HG03521 (cell line): ENCODE measurements around the gene LDLRAD1.
"Not testable (repeated sequence)": the region's sequence is repeated elsewhere in the genome, so short reads cannot be mapped to it uniquely, and the experiment has no call there.

Experiments used
- ATAC-seq: cut with Tn5 transposase; IDR thresholded peaks from one replicate; pipeline ENCODE4 v1.9.1; 2021; ENCODE audit warnings: mild to moderate bottlenecking, moderate library complexity; ENCODE audit not compliant: unreplicated experiment

LDLRAD1 gene

DNA sequence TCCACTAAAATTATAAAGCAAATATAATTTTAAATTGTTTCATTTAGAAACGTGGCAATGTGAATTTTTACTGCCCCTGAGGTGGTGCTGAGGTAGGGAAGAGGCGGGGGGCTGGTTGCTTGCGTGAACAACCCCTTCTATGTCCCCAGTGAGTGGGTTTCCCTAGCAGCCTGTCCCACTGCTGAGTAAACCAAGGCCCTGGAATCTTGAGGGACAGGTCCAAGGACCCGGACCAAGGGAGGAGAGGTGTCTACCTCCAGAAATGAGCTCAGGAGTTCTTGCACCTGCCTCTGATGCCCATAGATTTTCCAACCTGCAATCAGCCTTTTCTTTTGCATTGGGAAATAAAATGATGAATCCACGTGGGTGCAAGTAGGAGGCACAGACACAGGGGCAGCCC, 649 bp upstream of the LDLRAD1 start:
- ATAC-seq: no peak

DNA sequence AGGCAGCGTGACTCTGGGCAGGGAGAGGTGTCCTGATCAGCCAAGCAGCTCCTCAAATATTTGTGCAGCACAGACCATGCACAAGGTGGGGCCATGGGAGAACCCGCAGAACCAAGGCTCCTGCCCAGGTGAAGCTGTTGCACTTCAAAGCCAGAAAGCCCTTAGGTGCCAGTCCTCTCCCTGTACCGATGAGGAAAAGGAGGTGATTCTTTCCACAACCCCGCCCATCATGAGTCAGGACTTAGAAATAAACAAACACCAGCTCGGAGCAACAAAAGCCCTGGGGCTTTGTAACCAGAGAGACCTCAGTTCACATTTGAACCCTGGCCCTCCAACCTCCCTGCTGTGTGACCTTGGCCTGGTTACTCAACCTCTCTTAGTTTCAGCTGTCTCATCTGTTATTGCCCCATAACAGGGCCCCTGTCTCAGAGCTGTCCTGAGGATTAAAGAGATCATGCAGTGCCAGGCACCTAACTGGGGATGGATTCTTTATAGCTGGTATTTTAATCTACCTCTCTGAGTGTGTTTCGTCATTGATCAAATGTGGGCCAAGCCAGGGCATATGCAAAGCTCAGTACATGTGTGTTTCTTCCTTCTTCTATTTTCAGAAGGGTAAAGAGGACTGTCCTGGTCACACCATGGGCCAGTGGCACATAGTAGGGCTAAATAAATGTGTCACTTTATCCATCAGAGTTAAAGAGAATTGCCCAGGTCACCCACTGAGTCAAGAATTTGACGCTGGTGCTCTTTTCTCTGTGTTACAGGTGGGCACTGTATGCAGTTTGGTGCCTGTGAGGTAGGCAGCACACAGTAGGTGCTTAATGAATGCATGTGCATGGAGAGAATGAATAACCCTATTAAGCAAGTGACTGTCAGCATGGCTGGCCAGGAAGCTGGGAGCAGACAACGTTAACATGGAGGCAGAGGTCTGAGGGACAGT, 1.4 kb downstream of the LDLRAD1 start:
- no peak for ATAC-seq

DNA sequence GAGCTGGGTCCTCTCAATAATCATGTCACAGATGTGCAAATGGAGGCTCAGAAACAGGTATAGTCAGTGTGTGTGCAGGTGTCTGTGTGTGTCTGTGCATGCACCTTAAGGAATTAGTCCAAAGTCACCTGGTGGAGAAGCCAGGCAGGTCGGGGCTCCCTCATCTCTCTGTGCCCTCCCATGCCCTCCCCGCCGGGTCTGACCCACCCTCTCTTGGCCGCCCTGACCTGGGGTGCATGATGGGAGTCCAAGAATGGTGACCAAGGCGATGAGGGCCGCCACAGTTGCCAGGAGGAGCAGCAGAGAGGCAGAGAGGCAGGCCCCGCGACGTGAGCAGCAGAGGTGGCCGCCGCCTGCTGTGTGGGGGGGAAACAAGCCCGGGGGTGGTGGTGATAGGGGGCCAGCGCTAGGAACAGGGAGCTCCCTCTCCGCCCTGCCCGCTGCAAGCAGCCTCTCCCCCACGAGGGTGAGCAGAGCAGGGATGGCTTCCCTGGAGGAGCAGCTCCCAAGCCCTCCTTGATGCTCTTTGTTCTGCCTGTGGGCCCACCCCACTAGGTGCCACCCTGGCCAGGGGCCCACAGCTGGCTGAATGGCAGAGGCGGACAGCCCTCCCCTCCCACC, 3.9 kb downstream of the LDLRAD1 start:
- no peak for ATAC-seq

DNA sequence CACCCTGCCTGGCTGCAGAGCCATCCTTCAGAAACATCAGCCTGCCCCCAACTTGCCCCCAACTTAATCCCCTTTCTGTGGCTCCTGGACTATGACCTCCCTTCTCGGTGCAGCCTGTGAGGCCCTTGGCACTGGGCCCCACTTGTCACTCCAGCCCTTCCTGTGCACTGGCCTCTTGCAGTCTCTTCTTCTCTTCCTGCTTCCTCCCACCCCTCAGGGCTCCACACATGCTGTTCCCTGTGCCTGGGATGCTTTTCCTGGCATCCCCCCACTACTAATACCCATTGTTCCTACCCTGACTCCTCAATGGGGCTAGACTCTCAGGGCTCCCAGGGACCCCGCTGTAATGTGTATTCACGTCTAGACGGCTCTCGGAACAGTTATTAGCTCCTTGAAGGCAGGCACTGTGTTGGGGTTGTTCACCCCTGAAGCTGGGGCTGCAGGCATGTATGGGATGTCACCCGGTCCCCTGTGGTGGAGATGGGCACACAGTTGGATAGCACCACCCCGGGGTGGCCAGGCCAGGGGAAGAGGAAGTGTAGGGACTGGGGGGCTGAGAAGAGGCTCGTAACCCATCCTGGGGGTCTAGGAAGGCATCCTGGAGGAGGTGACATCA, 4.5 kb downstream of the LDLRAD1 start:
- no peak for ATAC-seq

DNA sequence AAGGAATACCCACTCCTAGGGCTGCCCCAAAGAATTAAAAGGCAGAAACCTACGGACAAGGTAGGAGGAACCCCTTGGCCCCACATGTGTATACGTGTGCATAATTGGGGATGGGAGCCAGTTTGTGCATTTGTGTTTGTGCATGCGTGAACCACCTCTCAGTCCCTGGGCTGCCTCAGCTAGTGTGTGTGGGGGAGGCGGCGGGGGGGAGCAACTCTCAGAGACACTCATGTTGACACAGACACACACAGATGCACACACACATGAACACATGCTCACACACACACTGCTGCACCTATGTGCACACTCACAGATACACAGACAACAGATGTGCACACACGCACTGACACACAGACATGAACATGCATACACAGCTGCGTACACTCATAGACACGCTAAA, 5.1 kb downstream of the LDLRAD1 start:
- no peak for ATAC-seq

DNA sequence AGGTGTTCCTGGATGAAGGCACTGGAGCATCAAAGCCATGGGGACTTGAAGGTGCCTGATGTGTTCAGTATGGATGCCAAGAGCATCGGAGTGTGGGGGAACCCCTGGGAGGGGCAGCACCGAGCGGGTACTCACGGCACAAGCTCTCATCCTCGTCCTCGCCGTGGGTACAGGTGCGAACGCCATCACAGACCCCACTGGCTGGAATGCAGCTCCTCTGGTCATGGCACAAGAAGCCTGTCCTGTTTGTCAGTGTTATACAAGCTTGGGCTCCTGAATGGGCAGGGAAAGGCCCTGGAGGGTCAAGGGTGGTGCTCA, 6.0 kb downstream of the LDLRAD1 start:
- ATAC-seq: no peak

DNA sequence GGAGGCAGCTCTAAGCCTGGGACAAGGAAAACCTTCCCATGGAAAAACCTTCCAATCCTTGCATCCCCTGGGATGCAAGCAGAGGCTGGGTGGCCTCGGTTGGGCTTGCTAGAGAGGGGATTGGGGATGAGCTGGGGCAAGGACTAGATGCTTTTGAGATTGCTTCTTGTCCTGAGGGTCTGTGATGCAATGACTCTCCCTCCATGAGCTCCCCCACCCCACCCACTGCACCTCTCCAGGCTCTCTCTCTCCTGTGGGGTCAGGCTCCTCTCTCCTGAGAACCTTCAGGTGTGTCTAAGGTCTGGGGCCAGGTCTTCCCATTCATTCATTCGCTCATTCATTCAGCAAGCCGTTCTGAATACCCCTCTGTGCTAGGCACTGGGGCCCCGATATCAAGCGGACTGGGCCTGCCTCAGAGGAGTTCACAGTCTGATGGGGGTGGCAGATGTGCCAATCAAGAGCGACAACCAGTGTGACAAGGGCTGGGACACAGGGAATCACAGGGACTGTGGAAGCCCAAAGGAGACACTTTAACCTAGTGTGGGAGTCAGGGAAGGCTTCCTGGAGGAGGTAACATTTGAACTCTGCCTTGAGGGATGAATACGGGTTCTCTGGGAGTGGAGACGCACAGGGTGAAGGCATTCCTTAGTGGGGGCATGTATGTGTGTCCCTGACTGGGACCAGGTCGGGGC, 6.5 kb downstream of the LDLRAD1 start:
- no peak for ATAC-seq

DNA sequence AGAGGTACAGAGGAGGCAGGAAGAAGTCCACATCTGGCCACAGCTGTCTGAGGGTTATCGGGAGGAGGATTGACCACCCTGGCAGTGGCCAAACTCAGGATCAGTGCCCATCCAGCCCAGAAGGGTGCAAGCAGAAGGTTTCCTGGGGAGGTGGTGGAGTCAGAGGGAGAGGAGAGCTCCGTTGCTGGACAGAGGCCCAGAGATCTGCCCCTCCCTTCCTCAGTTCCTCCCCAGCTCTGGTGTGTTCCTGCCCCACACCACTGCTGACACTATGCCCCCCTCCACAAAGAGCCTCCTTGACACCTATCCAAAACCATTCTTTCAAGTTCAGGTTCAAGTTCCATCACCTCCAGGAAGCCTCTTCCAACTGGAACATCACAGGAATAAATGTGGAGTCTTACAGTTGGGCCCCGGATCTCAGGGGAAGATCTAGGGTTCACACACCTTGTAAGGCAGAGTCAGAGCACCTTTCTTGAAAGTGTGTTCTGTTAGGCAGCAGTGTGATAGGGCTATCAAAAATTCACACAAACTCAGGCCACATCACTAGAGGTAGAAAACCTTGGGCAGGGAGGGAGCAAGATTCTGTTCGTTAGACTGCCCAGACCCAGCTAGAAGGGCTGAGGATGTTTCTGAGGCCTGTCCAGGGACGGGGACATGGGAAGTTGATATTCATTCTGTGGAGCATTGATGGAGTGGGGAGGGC, 7.4 kb downstream of the LDLRAD1 start:
- ATAC-seq: no peak

DNA sequence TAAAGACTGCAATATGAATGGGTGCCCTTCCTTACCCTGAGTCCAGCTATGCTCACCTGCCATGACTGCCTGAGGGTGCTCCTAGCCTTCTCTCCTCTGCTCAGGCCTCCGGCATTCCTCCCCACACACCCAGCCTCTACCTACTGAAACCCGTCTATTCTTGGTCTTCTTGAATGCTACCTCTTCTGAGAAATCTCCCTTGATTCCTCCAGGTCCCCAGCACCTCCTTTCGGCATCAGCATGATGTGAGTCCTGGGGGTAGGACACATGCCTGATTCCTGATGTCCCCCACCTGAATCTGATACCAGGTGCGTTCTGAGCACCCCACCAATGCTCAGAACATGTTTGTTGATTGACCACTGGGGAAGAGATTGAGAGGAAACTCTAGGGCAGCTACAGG, 8.6 kb downstream of the LDLRAD1 start:
- no peak for ATAC-seq

DNA sequence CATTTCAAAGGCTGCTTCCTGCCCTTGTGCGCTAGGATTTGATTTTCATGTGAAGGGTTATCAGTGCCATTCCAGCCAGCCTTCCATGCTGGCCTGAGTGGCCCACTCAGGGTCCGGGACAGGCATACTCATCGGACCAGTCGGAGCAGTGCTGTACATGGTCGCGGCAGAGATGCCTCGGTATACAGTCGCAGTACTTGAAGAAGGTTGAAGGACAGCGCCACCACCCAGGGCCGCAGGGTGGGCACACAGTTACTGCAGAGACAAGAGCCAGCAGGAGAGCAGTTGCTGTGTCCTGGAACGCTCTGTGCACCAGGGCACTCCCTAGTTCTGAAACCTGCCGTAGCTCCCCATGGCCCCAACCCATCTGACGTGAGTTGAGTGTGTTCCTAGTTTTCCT, 9.1 kb downstream of the LDLRAD1 start:
- ATAC-seq: no peak

DNA sequence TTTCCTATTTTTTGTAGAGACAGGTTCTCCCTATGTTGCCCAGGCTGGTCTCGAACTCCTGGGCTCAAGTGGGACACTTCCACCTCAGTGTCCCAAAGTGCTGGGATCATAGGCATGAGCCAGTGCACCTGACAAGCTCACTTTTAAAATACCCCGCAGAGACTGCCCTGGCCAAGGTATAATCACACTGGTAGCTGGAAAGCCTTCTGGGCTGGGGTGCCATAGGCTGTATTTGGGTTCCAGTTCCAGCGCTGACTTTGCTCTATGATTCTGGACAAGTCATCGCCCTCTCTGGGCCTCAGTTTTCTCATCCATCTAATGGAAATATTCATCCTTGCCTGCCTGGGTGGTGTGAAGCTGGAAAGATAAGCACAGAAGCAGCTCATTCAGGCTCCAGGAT, 10.4 kb downstream of the LDLRAD1 start:
- no peak for ATAC-seq

DNA sequence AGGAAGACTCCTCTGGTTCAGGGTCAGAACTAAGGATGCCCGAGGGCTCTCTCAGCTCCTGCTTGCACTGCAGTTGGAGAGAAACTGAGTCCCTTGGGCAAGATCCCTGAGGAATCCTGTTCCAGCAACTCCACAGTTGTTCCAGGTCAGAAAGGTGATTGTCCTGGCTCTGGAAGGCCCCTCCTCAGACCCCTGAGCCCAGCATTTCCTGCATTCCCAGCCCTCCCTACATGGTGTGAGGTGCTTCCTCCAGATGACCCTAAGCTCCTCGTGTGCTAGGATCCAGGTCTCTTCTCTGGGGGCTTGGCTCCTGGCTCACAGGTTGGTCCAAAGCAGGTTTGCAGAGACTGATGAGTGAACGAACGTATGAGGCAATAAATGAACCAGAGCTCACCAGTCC, 11.5 kb downstream of the LDLRAD1 start:
- no peak for ATAC-seq

DNA sequence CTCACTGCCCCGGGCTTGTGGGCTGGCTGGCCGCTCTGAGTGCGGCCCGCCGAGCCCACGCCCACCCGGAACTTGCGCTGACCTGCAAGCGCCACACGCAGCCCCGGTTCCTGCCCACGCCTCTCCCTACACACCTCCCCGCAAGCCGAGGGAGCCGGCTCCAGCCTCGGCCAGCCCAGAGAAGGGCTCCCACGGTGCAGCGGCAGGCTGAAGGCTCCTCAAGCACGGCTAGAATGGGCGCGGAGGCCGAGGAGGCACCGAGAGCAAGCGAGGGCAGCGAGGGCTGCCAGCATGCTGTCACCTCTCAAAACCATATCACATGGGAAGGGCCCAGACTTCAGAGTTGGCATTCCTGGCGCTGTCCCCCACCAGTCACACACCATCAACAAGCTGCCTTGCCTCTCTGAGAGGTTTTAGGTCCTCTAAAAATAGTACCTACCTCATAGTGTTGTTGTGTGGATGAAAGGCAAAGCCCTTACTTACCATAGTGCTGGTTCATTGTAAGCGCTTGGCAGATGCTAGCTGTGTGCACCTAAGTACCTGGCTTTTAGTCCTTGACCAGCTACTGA, 13.4 kb downstream of the LDLRAD1 start:
- ATAC-seq: no peak

DNA sequence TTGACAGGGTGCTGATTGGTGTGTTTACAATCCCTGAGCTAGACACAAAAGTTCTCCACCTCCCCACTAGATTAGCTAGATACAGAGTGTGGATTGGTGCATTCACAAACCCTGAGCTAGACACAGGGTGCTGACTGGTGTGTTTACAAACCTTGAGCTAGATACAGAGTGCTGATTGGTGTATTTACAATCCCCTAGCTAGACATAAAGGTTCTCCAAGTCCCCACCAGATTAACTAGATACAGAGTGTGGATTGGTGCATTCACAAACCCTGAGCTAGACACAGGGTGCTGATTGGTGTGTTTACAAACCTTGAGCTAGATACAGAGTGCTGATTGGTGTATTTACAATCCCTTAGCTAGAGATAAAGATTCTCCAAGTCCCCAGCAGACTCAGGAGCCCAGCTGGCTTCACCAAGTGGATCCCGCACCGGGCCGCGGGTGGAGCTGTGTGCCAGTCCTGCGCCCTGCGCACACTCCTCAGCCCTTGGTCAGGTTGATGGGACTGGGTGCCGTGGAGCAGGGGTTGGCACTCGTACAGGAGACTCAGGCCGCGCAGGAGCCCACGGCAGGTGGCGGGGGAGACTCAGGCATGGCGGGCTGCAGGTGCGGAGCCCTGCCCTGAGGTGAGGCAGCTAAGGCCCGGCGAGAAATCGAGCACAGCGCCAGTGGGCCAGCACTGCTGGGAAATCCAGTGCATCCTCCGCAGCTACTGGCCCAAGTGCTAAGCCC, 14.1 kb downstream of the LDLRAD1 start:
- ATAC-seq: not testable (repeated sequence)

DNA sequence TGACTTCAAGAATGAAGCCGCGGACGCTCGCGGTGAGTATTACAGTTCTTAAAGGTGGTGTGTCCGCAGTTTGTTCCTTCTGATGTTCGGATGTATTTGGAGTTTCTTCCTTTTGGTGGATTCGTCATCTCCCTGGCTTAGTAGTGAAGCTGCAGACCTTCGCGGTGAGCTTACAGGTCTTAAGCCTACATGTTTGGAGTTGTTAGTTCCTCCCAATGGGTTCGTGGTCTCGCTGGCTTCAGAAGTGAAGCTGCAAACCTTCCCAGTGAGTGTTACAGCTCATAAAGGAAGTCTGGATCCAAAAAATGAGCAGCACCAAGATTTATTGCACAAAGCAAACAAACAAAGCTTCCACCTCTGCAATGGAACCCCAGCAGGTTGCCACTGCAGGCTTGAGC, 14.7 kb downstream of the LDLRAD1 start:
- no peak for ATAC-seq

DNA sequence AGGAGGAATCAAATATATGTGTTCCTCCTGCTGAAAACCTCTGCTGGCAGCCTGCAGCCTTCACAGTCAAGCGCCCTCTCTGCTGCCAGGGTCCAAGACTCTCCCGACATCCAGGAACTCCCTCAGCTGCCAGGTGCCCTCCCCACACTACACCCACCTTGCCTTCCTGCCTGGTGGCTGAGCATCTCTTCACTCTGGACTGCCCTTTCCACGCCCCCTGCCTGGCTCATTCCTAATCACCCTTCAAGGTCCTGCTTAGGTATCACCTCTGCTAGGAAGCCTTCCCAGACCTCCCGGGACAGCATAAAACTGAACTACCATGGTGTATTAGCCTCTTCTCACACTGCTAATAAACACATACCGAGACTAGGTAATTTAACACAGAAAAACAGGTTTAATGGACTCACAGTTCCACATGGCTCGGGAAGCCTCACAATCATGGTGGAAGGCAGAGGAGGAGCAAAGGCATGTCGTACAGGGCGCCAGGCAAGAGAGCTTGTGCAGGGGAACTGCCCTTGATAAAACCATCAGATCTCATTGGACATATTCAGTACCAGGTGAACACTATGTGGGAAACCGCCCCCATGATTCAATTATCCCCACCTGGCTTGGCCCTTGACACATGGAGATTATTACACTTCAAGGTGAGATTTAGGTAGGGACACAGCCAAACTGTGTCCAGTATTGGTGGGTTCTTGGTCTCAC, 15.3 kb downstream of the LDLRAD1 start:
- no peak for ATAC-seq

DNA sequence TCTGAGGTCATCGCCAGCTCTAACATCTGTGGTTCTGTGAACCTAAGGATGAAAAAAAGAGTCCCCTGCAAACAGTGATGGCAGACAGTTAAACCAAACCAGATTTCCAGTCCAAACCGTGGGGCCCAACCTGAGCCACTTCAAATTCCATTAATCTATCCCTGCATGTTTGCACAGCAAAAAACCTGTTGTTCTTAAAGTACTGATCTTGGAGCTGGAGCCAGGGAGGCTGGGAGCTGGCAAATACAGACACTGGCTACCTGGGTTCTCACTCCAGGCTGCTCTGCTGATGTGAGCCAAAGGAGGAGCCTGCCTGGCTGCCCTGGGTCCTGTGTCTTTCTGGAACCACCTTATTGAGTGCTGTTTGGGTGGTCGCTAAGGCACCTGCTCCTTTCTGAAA, 16.4 kb downstream of the LDLRAD1 start:
- no peak for ATAC-seq

DNA sequence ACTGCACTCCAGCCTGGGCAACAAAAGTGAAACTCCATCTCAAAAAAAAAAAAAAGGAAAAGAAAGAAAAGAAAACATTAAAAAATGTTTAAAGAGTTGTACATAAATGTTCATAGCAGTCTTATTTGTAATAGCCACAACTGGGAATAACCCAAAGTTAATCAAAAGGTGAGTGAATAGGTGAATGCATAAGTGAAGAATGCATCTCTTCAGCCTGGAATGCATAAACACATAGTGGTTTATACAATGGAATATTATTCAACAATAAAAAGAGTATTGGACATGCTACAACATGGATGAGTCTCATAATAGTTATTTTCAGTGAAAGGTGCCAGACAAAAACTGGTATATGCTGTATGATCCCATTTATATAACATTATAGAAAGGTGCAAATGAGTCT, 18.1 kb downstream of the LDLRAD1 start:
- no peak for ATAC-seq

DNA sequence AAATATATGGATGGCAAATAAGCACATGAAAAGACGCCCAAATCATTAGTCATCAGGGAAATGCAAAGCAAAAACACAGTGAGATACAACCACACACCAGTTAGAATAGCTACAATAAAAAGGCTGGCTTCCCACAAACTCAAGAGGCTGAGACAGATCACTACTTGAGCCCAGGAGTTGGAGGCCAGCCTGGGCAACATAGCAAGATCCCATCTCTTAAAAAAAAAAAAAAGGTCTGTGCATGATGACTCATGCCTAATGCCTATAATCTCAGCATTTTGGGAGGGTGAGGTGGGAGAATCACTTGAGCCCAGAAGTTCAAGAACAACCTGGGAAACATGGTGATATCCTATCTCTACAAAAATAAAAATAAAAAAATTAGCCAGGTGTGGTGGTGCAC, 19.8 kb downstream of the LDLRAD1 start:
- no peak for ATAC-seq
